Hepatocyte (in vitro differentiated cells): ENCODE results near the gene GMDS.

Experiments used
- CTCF ChIP-seq: fragments of 200-600 bp; sonication (generic); IDR thresholded peaks from 2 replicates; pipeline ENCODE4 v1.5.1; 2016; ENCODE audit warnings: antibody characterized with exemption, mild to moderate bottlenecking; ENCODE audit not compliant: poor library complexity
- EZH2 ChIP-seq: fragments of 200-600 bp; sonication (generic); IDR thresholded peaks from 2 replicates; pipeline ENCODE4 v1.6.1; 2016; ENCODE audit warnings: antibody characterized with exemption, mild to moderate bottlenecking, borderline replicate concordance

DNA sequence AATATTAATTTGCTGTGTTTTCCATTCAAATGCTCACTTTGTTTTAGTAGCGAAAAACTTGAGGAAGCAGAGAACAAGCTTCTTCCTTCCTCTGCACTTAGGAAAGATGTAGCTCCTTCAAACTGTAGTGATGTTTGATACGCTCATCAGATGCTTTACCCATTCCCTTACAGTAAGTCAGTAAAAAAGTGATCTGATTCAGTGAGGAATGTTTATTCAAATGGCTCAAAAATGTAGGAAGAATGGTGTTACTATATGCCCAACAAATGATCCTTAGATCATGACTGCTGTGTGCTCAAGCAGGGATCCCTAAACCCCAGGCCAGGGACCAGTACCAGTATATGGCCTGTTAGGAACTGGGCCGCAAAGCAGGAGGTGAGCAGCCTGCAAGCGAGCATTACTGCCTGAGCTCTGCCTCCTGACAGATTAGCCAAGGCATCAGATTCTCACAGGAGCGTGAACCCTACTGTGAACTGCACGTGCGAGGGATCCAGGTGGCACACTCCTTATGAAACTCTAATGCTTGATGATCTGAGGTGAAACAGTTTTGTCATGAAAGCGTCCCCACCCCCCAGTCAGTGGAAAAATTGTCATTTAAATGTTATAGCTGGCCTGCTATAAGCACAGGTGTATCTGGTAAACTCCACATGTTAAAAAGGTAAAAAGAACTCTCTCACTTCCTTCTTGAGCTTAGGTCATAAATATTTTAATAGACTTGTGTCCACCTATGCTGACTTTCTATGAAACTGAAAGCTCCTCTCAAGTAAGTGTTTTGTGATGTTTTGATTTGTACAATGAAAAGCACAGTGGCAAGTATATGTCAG, 448.5 kb downstream of the GMDS start:
- TF ChIP-seq EZH2 = no peak
- no peak for TF ChIP-seq CTCF
